ENCODE measurements around the gene IGFN1. TPM values are rescaled to one million over a fixed set of nuclear protein-coding genes. Genes with fewer than 3 reads are reported as not detected.

IGFN1 gene
- 0.24 TPM in 1 of 2 replicates, not detected in the other for total RNA-seq (2014; rRNA removed; shearing (Covaris generic))

DNA sequence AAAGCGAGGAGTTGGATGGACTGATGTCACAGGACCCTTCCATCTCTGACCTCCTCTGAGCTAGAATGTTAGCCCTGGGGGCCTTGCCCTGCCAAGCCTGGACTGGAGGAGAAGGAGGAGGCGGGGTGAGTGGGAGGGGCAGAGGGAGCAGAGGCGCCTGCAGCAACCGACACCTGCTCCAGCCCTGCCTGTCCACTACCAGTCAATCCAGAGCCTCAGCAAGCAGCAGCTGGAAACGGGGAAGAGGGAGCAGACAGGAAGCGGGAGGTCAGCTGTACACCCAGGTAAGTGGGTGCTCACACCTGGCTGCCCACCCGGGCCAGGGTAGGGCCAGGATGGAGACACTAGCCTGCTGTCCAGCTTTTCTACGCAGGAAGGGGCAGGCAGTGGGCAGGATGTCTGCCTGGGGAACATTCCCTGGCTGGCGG, at the start of gene IGFN1:
IGFN1 (plus strand) TSS at position 201 of the 428 bp plus-strand sequence. CDS start 2,470 bp downstream, outside the sequence.
- Histone ChIP-seq H3K36me3 (replicated peaks; ENCODE audit: control insufficient read depth, insufficient read depth, low read length) (no peaks in the 10 kb centered on the region), H3K4me3 (ENCODE audit: insufficient read depth, low read depth, low read length) (no peak within 1 kb of the TSS), H3K27me3 (ENCODE audit: control insufficient read depth, insufficient read depth, low read length) (no peaks in the 10 kb centered on the region; the same call in 1 of the 2 replicates)
- DNase-seq = peak; percentile 87

DNA sequence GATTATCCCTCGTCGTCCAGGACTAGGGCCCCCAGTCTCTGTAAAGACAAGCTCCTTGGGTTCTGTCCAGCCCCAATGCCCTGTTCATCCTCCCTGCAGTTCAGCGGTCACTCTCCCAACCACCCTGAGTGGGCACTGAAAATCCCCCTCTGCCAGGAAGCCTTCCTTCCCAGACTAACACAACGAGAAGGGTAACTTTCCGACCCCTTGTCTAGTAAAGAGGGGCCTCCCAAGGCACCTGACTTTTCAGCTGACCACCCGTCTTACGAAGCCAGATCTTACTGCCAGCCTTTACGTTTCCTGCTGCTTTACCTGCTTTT, 49.7 kb upstream of the IGFN1 start:
- H3K36me3 ChIP-seq (replicated peaks; ENCODE audit: control insufficient read depth, insufficient read depth, low read length) = peaks cover 69% of the 10 kb centered on the region
- no peak overlapping the region for H3K4me3 ChIP-seq (ENCODE audit: insufficient read depth, low read depth, low read length)
- no peak for DNase-seq
- H3K27me3 ChIP-seq (ENCODE audit: control insufficient read depth, insufficient read depth, low read length) = no peaks in the 10 kb centered on the region

DNA sequence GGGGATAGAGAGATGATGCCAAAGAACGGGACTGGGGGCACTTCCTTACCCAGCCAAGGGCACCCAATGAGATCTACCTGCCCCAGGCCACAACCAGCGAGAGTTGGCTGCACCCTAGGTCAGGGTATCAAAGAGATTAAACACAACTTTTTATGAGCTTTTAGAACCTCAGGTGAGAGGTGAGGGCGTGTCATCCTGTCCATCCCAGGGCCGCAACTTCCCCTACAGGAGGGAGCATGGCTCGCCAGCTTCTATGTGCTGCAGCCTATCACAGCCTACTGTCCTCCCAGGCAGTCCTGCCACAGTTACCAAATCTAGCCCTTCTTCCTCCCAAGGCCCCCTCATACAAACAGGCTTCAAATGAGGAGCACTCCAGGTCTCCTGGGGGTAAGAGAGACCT, 49.2 kb upstream of the IGFN1 start:
- Histone ChIP-seq H3K4me3 (ENCODE audit: insufficient read depth, low read depth, low read length) (no peak overlapping the region), H3K36me3 (replicated peaks; ENCODE audit: control insufficient read depth, insufficient read depth, low read length) (peaks cover 69% of the 10 kb centered on the region), H3K27me3 (ENCODE audit: control insufficient read depth, insufficient read depth, low read length) (no peaks in the 10 kb centered on the region)
- DNase-seq = no peak

DNA sequence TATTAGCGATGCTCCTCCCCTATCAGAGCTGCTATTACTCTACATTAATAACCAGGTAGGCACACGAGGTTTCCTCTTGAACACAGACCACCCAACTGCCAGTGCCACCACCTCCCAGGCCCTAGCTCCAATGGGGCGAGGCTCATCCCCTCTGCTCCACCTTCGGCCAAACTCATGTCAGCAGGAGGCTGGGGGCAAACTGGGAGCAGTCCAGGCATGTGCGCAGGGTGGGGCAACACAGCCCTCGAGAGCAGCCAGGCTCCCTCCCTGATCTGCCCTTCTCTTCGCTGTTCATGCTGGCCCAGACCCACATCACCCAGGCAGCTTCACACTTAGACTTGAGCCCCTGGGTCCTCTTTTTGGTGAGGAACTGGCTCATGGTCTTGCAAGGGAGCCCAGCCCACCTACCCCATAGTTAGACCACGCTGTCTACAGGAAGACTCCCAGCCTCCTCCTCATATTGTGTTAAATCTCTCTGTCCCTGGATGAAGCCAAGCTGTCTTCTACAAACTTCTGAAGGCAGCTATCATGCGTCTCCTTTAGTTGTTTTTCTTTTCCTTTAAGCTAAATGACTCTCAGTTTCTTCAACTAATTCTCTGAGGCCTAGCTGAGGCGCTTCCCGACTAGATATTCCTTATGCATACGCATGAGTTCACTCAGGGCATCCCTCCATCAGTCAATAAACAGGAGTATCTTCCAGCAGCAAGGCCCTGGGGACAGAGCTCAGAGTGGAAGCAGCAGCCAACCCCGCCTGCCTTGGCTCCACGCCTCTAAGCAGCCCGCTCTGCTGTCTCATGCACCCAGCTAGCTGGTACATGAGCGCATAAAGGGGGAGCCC, 48.4 kb upstream of the IGFN1 start:
- peaks cover 73% of the 10 kb centered on the region for H3K36me3 ChIP-seq (replicated peaks; ENCODE audit: control insufficient read depth, insufficient read depth, low read length)
- no peak for DNase-seq
- no peaks in the 10 kb centered on the region for H3K27me3 ChIP-seq (ENCODE audit: control insufficient read depth, insufficient read depth, low read length)
- no peak overlapping the region for H3K4me3 ChIP-seq (ENCODE audit: insufficient read depth, low read depth, low read length)

DNA sequence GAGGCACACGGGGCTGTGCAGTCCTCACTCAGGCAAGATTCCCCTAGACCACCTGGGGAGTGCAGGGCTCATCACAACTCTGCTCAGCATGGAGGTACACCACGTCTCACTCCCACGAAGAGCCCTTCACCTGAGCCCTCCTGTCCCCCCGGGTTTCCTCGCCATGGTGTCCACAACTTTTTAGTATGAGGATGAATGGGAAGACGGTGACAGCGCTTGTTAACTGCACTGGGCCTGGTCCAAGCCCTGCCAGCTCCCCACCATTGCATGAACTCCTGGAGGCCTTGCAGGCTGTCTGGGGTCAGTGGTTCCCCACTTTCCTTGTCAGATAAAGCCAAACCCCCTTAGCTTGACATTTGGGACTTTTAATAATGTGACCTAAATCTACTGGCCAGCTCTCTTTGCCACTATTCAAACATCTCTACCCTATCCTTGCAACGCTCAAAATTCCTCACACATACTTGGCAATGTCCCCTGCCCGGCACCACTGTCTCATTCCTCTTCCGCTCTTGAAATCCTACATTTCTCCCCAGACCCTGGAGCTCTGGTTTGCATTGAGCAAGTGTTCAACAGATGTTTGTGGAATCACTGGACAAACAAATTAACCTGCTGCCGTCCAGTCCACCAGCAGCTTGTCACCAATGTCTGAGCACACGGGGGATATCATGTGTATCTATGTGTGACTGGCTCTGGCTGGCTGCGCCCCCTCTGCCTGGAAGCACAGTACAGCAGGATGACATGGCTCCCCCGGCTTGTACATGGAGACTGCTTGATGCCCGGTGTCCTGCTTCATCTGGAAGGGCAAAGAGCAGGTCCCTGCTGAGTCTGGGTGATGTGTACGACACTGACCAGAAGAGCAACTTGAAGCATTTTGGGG, 47.5 kb upstream of the IGFN1 start:
- Histone ChIP-seq H3K27me3 (ENCODE audit: control insufficient read depth, insufficient read depth, low read length) (no peaks in the 10 kb centered on the region), H3K4me3 (ENCODE audit: insufficient read depth, low read depth, low read length) (no peak overlapping the region), H3K36me3 (replicated peaks; ENCODE audit: control insufficient read depth, insufficient read depth, low read length) (peaks cover 79% of the 10 kb centered on the region)
- no peak for DNase-seq

DNA sequence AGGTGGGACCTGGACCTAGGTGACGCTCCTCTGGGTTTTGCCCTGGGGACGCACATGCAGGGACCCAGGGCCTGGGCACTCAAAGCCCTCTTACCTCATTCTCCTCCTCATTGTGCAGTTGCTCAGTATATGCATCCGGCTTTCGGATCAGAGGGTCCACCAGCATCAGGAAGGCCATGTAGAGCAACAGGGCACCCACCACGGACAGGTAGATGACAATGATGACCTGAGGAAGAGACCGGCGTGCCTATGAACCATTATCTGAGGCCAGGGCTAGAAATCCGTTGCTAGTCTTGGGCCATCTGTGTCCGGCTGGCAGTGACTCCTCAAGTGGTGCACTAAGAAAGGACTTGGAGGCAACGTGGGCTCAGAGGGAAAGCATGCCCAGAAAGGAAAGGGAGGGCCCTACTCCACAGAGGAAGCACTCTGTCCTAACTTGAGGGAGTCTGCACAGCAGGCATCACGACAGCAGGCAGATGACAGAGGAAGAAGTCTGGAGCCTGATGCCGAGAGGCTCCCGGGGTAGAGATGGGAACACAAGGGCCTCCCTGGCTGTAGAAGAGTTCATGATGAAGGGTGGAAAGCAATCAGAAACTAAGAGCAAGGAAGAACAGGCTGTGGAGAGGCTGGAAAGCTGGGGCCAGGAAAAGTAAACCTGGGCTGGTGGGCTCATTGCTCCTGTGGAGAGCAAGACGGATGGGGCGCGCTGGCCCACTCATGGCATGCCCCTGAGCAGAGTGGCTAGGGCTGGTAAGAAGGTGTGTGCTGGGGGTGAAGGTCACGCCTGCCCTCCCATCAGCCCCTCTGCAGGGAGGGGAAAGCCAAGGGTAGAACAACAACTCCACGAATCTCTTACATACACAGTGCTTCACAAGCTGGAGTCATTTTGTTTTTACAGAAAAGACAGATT, 46.6 kb upstream of the IGFN1 start:
- Histone ChIP-seq H3K27me3 (ENCODE audit: control insufficient read depth, insufficient read depth, low read length) (no peaks in the 10 kb centered on the region), H3K36me3 (replicated peaks; ENCODE audit: control insufficient read depth, insufficient read depth, low read length) (peaks cover 78% of the 10 kb centered on the region), H3K4me3 (ENCODE audit: insufficient read depth, low read depth, low read length) (no peak overlapping the region)
- DNase-seq = no peak

DNA sequence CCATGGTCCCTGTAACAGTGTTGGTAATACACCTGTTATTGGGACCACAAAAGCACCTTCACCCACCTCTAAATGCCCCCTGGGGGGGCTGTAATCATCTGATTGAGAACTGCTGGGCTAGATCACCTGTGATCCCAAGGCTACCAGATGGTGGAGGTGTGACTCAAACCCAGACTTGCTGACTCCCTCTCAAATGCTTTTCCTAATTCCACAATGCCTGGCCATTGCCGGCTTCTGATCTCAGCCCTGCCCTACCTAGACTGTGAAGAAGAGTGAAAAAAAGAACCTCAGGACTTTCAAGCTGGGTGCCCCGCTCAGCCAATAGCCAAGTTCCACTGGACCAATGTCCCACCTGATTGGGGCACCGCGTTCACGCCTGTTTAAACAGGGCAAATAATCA, 45.9 kb upstream of the IGFN1 start:
- DNase-seq = no peak
- Histone ChIP-seq H3K4me3 (ENCODE audit: insufficient read depth, low read depth, low read length) (no peak overlapping the region), H3K27me3 (ENCODE audit: control insufficient read depth, insufficient read depth, low read length) (no peaks in the 10 kb centered on the region), H3K36me3 (replicated peaks; ENCODE audit: control insufficient read depth, insufficient read depth, low read length) (peaks cover 80% of the 10 kb centered on the region)

DNA sequence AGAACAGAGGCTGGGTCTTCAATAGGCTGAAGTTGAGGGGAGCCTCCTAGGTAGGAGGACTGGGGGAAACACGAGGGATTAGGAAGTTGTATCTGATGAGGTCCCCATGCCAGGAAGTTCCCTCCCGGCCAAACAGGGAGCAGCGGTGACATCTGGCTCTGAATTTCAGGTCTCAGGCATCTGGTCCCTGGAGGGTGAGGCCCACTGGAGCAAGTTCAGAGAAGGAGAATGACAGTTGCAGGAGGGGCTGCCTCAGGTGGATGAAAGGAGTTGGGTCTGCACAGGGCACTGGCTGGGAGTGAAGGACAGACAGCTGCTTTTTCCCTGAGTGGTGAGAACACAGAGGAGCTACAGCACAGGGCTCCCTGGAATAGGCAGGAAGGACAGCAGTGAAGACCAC, 45.5 kb upstream of the IGFN1 start:
- Histone ChIP-seq H3K4me3 (ENCODE audit: insufficient read depth, low read depth, low read length) (no peak overlapping the region), H3K27me3 (ENCODE audit: control insufficient read depth, insufficient read depth, low read length) (no peaks in the 10 kb centered on the region), H3K36me3 (replicated peaks; ENCODE audit: control insufficient read depth, insufficient read depth, low read length) (peaks cover 80% of the 10 kb centered on the region)
- no peak for DNase-seq

DNA sequence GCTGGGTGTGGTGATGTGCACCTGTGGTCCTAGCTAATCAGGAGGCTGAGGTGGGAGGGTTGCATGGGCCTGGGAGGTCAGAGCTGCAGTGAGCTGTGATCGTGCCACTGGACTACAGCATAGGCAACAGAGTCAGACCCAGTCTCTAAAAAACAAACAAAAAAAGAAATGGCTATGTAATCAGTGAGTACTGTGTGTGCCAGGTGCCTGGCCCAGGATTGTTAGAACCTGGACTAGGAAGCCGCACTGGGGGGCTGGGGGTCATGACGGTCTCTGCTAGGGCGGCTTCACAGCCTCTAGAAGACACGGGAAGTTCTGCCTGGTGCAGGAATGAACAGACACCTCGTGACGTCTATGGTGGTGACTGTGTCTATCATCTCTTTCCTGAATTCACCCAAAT, 44.8 kb upstream of the IGFN1 start:
- DNase-seq = no peak
- H3K4me3 ChIP-seq (ENCODE audit: insufficient read depth, low read depth, low read length) = no peak overlapping the region
- peaks cover 83% of the 10 kb centered on the region for H3K36me3 ChIP-seq (replicated peaks; ENCODE audit: control insufficient read depth, insufficient read depth, low read length)
- no peaks in the 10 kb centered on the region for H3K27me3 ChIP-seq (ENCODE audit: control insufficient read depth, insufficient read depth, low read length)

DNA sequence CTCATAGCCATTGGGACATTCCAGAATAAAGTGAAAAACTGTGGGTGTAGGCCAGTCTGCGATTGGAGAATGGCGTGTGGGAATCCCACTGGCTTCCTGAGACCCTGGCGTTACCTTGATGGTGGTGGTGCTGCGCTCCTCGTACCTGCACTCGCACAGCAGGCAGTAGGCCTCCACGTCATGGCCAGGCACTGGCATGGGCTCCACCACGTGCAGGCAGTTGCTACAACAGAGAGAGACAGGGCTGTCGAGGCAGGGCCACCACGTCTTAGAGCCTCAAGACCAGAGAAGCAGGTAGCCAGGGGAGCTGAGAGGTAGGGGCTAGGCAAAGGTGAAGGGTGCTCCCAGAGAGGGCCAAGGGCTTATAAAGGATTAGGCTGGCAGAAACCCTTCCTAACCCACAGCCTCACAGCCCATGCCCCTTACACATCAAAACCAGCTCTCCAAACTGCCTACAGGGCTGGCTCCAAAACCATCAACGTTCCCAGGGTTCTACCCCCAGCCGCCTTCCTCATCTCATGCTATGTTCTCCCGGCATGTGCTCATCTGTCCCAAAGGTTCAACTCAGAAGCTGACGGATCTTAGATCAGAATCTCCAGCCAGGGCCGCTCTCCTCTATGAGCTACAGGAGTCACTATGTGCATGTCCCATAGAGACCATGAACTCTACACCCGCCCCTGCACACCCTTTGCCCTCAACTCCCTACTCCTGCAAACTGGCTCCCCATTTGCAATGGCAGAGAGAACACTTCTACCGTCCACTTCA, 43.8 kb upstream of the IGFN1 start:
- DNase-seq = no peak
- Histone ChIP-seq H3K4me3 (ENCODE audit: insufficient read depth, low read depth, low read length) (no peak overlapping the region), H3K27me3 (ENCODE audit: control insufficient read depth, insufficient read depth, low read length) (no peaks in the 10 kb centered on the region), H3K36me3 (replicated peaks; ENCODE audit: control insufficient read depth, insufficient read depth, low read length) (peaks cover 83% of the 10 kb centered on the region)

DNA sequence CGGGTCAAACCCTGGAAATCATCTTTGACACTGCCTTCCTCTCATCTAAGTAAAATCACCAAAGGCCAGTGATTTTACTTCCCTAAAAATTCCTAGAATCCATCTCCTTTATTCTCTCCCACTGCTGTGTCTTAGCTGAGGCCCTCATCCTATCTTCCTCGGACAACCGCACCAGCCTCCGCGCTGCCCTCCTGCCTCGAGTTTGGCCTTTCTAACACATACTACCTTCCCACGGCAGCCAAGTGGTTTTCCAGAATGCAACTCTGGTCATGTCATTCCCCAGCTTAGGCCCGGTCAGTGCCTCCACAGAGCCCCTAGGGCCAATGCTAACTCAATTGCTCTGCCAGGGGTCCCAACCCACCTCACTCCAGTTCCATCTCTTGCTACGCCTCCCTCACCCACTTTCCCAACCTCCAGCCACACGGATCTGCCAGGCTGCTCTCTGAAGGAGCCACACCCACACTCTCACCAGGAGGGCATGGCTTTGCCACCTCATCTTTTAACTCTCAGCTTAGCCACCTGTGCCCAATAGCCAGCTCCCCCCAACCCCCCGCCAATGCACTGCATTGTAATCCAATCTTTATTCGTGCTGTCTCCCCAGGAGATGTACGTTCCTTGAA, 43.1 kb upstream of the IGFN1 start:
- no peaks in the 10 kb centered on the region for H3K27me3 ChIP-seq (ENCODE audit: control insufficient read depth, insufficient read depth, low read length)
- no peak overlapping the region for H3K4me3 ChIP-seq (ENCODE audit: insufficient read depth, low read depth, low read length)
- peaks cover 78% of the 10 kb centered on the region for H3K36me3 ChIP-seq (replicated peaks; ENCODE audit: control insufficient read depth, insufficient read depth, low read length)
- no peak for DNase-seq

DNA sequence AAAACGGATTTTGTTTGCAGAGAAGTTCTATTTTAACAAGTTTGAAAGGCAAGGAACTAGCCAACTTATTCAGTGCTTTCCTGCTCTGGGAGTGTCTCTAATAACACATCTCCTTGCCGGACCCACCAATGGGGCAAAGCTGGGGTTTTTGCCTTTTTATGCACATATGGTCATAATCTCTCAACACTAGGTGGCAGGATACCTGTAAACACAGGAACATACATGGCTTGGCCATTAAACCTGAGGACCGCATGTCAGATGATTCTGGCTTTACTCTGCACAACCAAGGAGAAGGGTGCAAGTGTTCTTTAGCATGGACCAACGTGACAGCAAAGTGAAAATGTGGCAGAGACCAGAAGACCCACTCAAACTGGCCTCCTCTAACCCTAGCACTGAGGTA, 41.2 kb upstream of the IGFN1 start:
- Histone ChIP-seq H3K36me3 (replicated peaks; ENCODE audit: control insufficient read depth, insufficient read depth, low read length) (peaks cover 62% of the 10 kb centered on the region), H3K4me3 (ENCODE audit: insufficient read depth, low read depth, low read length) (no peak overlapping the region), H3K27me3 (ENCODE audit: control insufficient read depth, insufficient read depth, low read length) (no peaks in the 10 kb centered on the region)
- peak; percentile 62 for DNase-seq

Measured in H7 (cell line).